Smooth muscle cell (in vitro differentiated cells): ENCODE data around the gene DND1. TPM values are rescaled to one million over a fixed set of nuclear protein-coding genes. Genes with fewer than 3 reads are reported as not detected.

Source experiments
- DNase-seq: peaks from one replicate; lab custom pipeline; 2025; ENCODE audit not compliant: unreplicated experiment; lab: John Stamatoyannopoulos, UW
- H2AFZ ChIP-seq: fragments of 200-600 bp; sonication (generic); 2 replicates; pipeline ENCODE4 v1.6.0; 2016; ENCODE audit warnings: antibody characterized with exemption, low read depth, mild to moderate bottlenecking
- H3F3A ChIP-seq: fragments of 200-600 bp; sonication (generic); 2 replicates; pipeline ENCODE4 v1.6.0; 2017; ENCODE audit warnings: antibody characterized with exemption, low read depth
- H3K27ac ChIP-seq: fragments of 200-600 bp; sonication (generic); 2 replicates; pipeline ENCODE4 v1.5.1; 2016; ENCODE audit warnings: low read depth, mild to moderate bottlenecking
- H3K27me3 ChIP-seq: fragments of 200-600 bp; sonication (generic); 2 replicates; pipeline ENCODE4 v1.6.1; 2016; ENCODE audit warnings: low read depth, mild to moderate bottlenecking
- H3K36me3 ChIP-seq: fragments of 200-600 bp; sonication (generic); 2 replicates; pipeline ENCODE4 v1.5.1; 2016; ENCODE audit warnings: low read depth
- H3K4me1 ChIP-seq: fragments of 200-600 bp; sonication (generic); 2 replicates; pipeline ENCODE4 v1.5.1; 2016; ENCODE audit warnings: low read depth
- H3K4me2 ChIP-seq: fragments of 200-600 bp; sonication (generic); 2 replicates; pipeline ENCODE4 v1.6.0; 2016; ENCODE audit warnings: mild to moderate bottlenecking
- H3K4me3 ChIP-seq: fragments of 200-600 bp; sonication (generic); 2 replicates; pipeline ENCODE4 v1.5.1; 2016; ENCODE audit warnings: mild to moderate bottlenecking
- H3K79me2 ChIP-seq: fragments of 200-600 bp; sonication (generic); 2 replicates; pipeline ENCODE4 v1.6.0; 2016; ENCODE audit warnings: low read depth, mild to moderate bottlenecking
- H3K9ac ChIP-seq: fragments of 200-600 bp; sonication (generic); 2 replicates; pipeline ENCODE4 v1.6.0; 2016; ENCODE audit warnings: low read depth
- H3K9me3 ChIP-seq: fragments of 200-600 bp; sonication (generic); replicated peaks from 2 replicates; pipeline ENCODE4 v1.5.1; 2016; ENCODE audit warnings: low read depth
- H4K20me1 ChIP-seq: fragments of 200-600 bp; sonication (generic); 2 replicates; pipeline ENCODE4 v1.6.0; 2016; ENCODE audit warnings: low read depth
- WGBS: methylation state at CpG from one replicate; pipeline ENCODE4 v1.1.7; 2016; ENCODE audit warnings: low lambda C conversion rate; 5-methylcytosine and 5-hydroxymethylcytosine counted together
- polyA plus RNA-seq: library from polyadenylated mRNA; unstranded; fragments of >200 nt; fragmentation: Nextera tagmentation; extraction: Ambion mirVana; gene quantifications from 2 replicates; pipeline ENCODE4 v1.2.1, GENCODE V29; 2016
- total RNA-seq: library from RNA; depleted of rRNA; stranded (reverse); fragments of >200 nt; gene quantifications from 2 replicates; pipeline ENCODE4 v1.2.3, GENCODE V29; 2014
- TF ChIP-seq, protein P1 (sequence below): fragments of 200-600 bp; sonication (generic); IDR thresholded peaks from 2 replicates; pipeline ENCODE4 v1.5.1; 2017; ENCODE audit warnings: borderline replicate concordance, mild to moderate bottlenecking, antibody characterized with exemption; ENCODE audit not compliant: insufficient read depth, poor library complexity, severe bottlenecking

The DND1 gene
- total and polyA plus RNA-seq, 2 experiments from 2014 or later, result 0.64 to 2.2 TPM

GRCh38 chr5:140707812-140708211, 34.4 kb upstream of the DND1 start:
- H3F3A ChIP-seq, result peaks cover 21% of the 10 kb centered on the region
- H2AFZ ChIP-seq, result no peak overlapping the region
- no peak overlapping the region for H3K27ac ChIP-seq
- H3K9me3 ChIP-seq, result no peaks in the 10 kb centered on the region
- no peak overlapping the region for H3K9ac ChIP-seq
- no peaks in the 10 kb centered on the region for H3K27me3 ChIP-seq
- WGBS, result 100% methylated on average over 4 of the region's 4 CpGs
- H3K36me3 ChIP-seq, result peaks cover 24% of the 10 kb centered on the region
- TF ChIP-seq, protein P1, sequence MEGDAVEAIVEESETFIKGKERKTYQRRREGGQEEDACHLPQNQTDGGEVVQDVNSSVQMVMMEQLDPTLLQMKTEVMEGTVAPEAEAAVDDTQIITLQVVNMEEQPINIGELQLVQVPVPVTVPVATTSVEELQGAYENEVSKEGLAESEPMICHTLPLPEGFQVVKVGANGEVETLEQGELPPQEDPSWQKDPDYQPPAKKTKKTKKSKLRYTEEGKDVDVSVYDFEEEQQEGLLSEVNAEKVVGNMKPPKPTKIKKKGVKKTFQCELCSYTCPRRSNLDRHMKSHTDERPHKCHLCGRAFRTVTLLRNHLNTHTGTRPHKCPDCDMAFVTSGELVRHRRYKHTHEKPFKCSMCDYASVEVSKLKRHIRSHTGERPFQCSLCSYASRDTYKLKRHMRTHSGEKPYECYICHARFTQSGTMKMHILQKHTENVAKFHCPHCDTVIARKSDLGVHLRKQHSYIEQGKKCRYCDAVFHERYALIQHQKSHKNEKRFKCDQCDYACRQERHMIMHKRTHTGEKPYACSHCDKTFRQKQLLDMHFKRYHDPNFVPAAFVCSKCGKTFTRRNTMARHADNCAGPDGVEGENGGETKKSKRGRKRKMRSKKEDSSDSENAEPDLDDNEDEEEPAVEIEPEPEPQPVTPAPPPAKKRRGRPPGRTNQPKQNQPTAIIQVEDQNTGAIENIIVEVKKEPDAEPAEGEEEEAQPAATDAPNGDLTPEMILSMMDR, result no peak
- DNase-seq, result no peak
- H3K4me2 ChIP-seq, result no peak overlapping the region
- no peaks in the 10 kb centered on the region for H4K20me1 ChIP-seq
- H3K4me3 ChIP-seq, result no peak overlapping the region
- no peaks in the 10 kb centered on the region for H3K4me1 ChIP-seq
- no peaks in the 10 kb centered on the region for H3K79me2 ChIP-seq

DNA sequence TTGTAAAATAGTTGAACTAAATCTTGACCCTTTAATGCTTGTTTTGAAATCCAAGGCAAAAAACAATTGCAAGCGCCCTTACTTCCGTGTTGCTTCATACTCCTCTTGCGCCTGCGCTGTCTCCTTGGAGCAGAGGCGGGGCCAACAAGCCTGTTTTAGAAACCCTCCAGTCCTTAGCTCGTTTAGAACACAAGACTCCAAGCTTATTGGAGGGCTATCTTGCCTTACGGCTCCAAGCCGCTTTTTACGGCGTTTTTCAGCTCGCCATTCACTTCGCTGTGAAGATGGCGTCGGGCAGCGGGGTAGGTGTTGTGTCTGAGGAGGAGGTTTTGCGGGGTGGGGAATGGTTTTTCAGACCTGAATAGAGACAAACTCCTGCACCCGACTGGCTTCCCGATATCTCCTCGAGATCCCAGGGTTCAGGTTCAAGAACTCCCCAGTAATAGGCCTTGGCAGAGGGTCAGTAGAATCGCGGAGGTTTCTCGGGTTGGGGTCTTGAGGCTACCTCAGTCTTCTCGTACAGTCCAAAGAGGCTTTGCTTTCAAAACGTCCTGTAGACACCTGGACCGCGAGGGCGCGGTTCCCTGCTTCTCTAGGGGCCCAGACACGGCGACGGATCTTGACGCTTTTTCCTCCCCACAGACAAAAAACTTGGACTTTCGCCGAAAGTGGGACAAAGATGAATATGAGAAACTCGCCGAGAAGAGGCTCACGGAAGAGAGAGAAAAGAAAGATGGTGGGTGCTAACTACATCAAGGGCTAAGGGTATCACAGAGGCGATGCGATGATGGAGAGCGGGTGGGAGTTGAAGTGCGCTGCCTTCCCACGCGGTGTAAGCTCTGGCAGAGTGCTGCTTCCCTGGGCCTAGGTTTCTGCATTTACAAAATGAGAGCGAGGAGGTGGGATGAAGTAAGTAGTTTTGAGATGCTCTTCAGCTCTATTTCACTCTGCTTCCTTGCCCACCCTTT, 27.1 kb upstream of the DND1 start, which contains the start of gene ZMAT2:
TSS of gene ZMAT2 (plus strand) at position 271 of the 968 bp plus-strand sequence. CDS start at position 285, 14 bp downstream.
- Histone ChIP-seq H4K20me1 (peaks cover 8% of the 10 kb centered on the region), H3K9me3 (no peaks in the 10 kb centered on the region), H3K36me3 (peaks cover 24% of the 10 kb centered on the region), H3K4me2 (peak within 1 kb of the TSS; percentile 89), H3K9ac (peak within 1 kb of the TSS; percentile 89), H2AFZ (peak within 1 kb of the TSS; percentile 37), H3K27me3 (no peaks in the 10 kb centered on the region), H3K4me3 (peak within 1 kb of the TSS; percentile 87), H3K4me1 (peaks cover 10% of the 10 kb centered on the region), H3K27ac (peak within 1 kb of the TSS; percentile 52), H3F3A (peaks cover 35% of the 10 kb centered on the region), H3K79me2 (peaks cover 22% of the 10 kb centered on the region)
- TF ChIP-seq, protein P1, result no peak
- DNase-seq, result peak; percentile 45
- 5% methylated on average over 44 of the region's 44 CpGs for WGBS

- Histone ChIP-seq H3K4me2 (no peak overlapping the region), H3K79me2 (peaks cover 45% of the 10 kb centered on the region), H3K27me3 (no peaks in the 10 kb centered on the region), H2AFZ (no peak overlapping the region), H4K20me1 (peaks cover 8% of the 10 kb centered on the region), H3K9me3 (no peaks in the 10 kb centered on the region), H3K27ac (no peak overlapping the region), H3K36me3 (no peaks in the 10 kb centered on the region), H3K4me1 (peaks cover 15% of the 10 kb centered on the region), H3K4me3 (no peak overlapping the region), H3K9ac (no peak overlapping the region), H3F3A (peaks cover 32% of the 10 kb centered on the region)
- DNase-seq, result no peak
- 91% methylated on average over 4 of the region's 4 CpGs for WGBS
- TF ChIP-seq, protein P1, result no peak
Measured at GRCh38 chr5:140696891-140697492, 23.6 kb upstream of the DND1 start.
